ENCODE measurements around the gene SERPINI1. TPM values are rescaled to one million over a fixed set of nuclear protein-coding genes. Genes with fewer than 3 reads are reported as not detected.

The SERPINI1 gene
- total RNA-seq, 2 donors from 2014 or later = 1.7 to 4.0 TPM

GRCh38 chr3:167743799-167744198 is 8.3 kb downstream of the SERPINI1 start:
- Mint-ChIP-seq H3K4me1 (no peaks in the 10 kb centered on the region), H3K4me3 (no peak overlapping the region), H3K36me3 (ENCODE audit: low read depth) (no peaks in the 10 kb centered on the region), H3K9me3 (no peaks in the 10 kb centered on the region), H3K27ac (no peak overlapping the region), H3K27me3 (no peaks in the 10 kb centered on the region)
- ATAC-seq (replicated peaks) = no peak

GRCh38 chr3:167749209-167749608 is 13.7 kb downstream of the SERPINI1 start:
- H3K9me3 Mint-ChIP-seq = no peaks in the 10 kb centered on the region
- no peaks in the 10 kb centered on the region for H3K36me3 Mint-ChIP-seq (ENCODE audit: low read depth)
- H3K4me3 Mint-ChIP-seq = no peak overlapping the region
- H3K27ac Mint-ChIP-seq = no peak overlapping the region
- H3K27me3 Mint-ChIP-seq = no peaks in the 10 kb centered on the region
- no peak for ATAC-seq (replicated peaks)
- H3K4me1 Mint-ChIP-seq = peaks cover 9% of the 10 kb centered on the region

- no peaks in the 10 kb centered on the region for H3K27me3 Mint-ChIP-seq
- no peaks in the 10 kb centered on the region for H3K36me3 Mint-ChIP-seq (ENCODE audit: low read depth)
- peaks cover 9% of the 10 kb centered on the region for H3K4me1 Mint-ChIP-seq
- no peaks in the 10 kb centered on the region for H3K9me3 Mint-ChIP-seq
- no peak overlapping the region for H3K4me3 Mint-ChIP-seq
- ATAC-seq (replicated peaks) = no peak
- no peak overlapping the region for H3K27ac Mint-ChIP-seq
These were observed 14.2 kb downstream of the SERPINI1 start for GRCh38 chr3:167749728-167750127.

- ATAC-seq (replicated peaks) = no peak
- no peaks in the 10 kb centered on the region for H3K27me3 Mint-ChIP-seq
- H3K4me3 Mint-ChIP-seq = no peak overlapping the region
- H3K27ac Mint-ChIP-seq = no peak overlapping the region
- no peaks in the 10 kb centered on the region for H3K36me3 Mint-ChIP-seq (ENCODE audit: low read depth)
- H3K4me1 Mint-ChIP-seq = peaks cover 9% of the 10 kb centered on the region
- no peaks in the 10 kb centered on the region for H3K9me3 Mint-ChIP-seq
These were observed 14.9 kb downstream of the SERPINI1 start for GRCh38 chr3:167750272-167750971.

GRCh38 chr3:167754049-167754448 is 18.5 kb downstream of the SERPINI1 start:
- no peak overlapping the region for H3K4me3 Mint-ChIP-seq
- ATAC-seq (replicated peaks) = no peak
- no peaks in the 10 kb centered on the region for H3K27me3 Mint-ChIP-seq
- H3K27ac Mint-ChIP-seq = no peak overlapping the region
- H3K36me3 Mint-ChIP-seq (ENCODE audit: low read depth) = no peaks in the 10 kb centered on the region
- peaks cover 7% of the 10 kb centered on the region for H3K4me1 Mint-ChIP-seq
- H3K9me3 Mint-ChIP-seq = no peaks in the 10 kb centered on the region

GRCh38 chr3:167761302-167761701 is 25.8 kb downstream of the SERPINI1 start:
- Mint-ChIP-seq H3K4me1 (no peaks in the 10 kb centered on the region), H3K27ac (no peak overlapping the region), H3K4me3 (no peak overlapping the region), H3K9me3 (peaks cover 3% of the 10 kb centered on the region), H3K27me3 (no peaks in the 10 kb centered on the region), H3K36me3 (ENCODE audit: low read depth) (no peaks in the 10 kb centered on the region)
- ATAC-seq (replicated peaks) = no peak

- no peaks in the 10 kb centered on the region for H3K36me3 Mint-ChIP-seq (ENCODE audit: low read depth)
- no peak overlapping the region for H3K27ac Mint-ChIP-seq
- peaks cover 5% of the 10 kb centered on the region for H3K9me3 Mint-ChIP-seq
- ATAC-seq (replicated peaks) = no peak
- H3K4me1 Mint-ChIP-seq = no peaks in the 10 kb centered on the region
- H3K4me3 Mint-ChIP-seq = no peak overlapping the region
- no peaks in the 10 kb centered on the region for H3K27me3 Mint-ChIP-seq
These were observed 26.8 kb downstream of the SERPINI1 start for GRCh38 chr3:167762296-167762695.

GRCh38 chr3:167772992-167773391 is 37.5 kb downstream of the SERPINI1 start:
- Mint-ChIP-seq H3K36me3 (ENCODE audit: low read depth) (no peaks in the 10 kb centered on the region), H3K27me3 (no peaks in the 10 kb centered on the region), H3K9me3 (peaks cover 4% of the 10 kb centered on the region), H3K27ac (no peak overlapping the region), H3K4me3 (no peak overlapping the region), H3K4me1 (no peaks in the 10 kb centered on the region)
- no peak for ATAC-seq (replicated peaks)

- no peak for ATAC-seq (replicated peaks)
These were observed 38.1 kb downstream of the SERPINI1 start for GRCh38 chr3:167773584-167773983.

GRCh38 chr3:167776066-167776685 is 40.7 kb downstream of the SERPINI1 start:
- Mint-ChIP-seq H3K36me3 (ENCODE audit: low read depth) (no peaks in the 10 kb centered on the region), H3K27ac (no peak overlapping the region), H3K4me1 (no peaks in the 10 kb centered on the region), H3K4me3 (no peak overlapping the region), H3K27me3 (peaks cover 3% of the 10 kb centered on the region), H3K9me3 (peaks cover 4% of the 10 kb centered on the region)
- ATAC-seq (replicated peaks) = no peak

More at GRCh38 chr3:167773584-167773983, 38.1 kb downstream of the SERPINI1 start:
- H3K4me1 Mint-ChIP-seq = no peaks in the 10 kb centered on the region
- no peaks in the 10 kb centered on the region for H3K27me3 Mint-ChIP-seq
- no peaks in the 10 kb centered on the region for H3K36me3 Mint-ChIP-seq (ENCODE audit: low read depth)
- no peak overlapping the region for H3K4me3 Mint-ChIP-seq
- peaks cover 4% of the 10 kb centered on the region for H3K9me3 Mint-ChIP-seq
- H3K27ac Mint-ChIP-seq = no peak overlapping the region

GRCh38 chr3:167777356-167777755 is 41.8 kb downstream of the SERPINI1 start:
- no peak for ATAC-seq (replicated peaks)
- Mint-ChIP-seq H3K27ac (no peak overlapping the region), H3K4me3 (no peak overlapping the region), H3K27me3 (peaks cover 3% of the 10 kb centered on the region), H3K4me1 (no peaks in the 10 kb centered on the region), H3K9me3 (peaks cover 4% of the 10 kb centered on the region), H3K36me3 (ENCODE audit: low read depth) (no peaks in the 10 kb centered on the region)

- Mint-ChIP-seq H3K36me3 (ENCODE audit: low read depth) (no peaks in the 10 kb centered on the region), H3K9me3 (peaks cover 4% of the 10 kb centered on the region), H3K27ac (no peak overlapping the region), H3K4me3 (no peak overlapping the region), H3K4me1 (no peaks in the 10 kb centered on the region), H3K27me3 (peaks cover 3% of the 10 kb centered on the region)
- ATAC-seq (replicated peaks) = no peak
These were observed 44.8 kb downstream of the SERPINI1 start for GRCh38 chr3:167780214-167780883.

- no peak for ATAC-seq (replicated peaks)
- H3K36me3 Mint-ChIP-seq (ENCODE audit: low read depth) = no peaks in the 10 kb centered on the region
- H3K27me3 Mint-ChIP-seq = peaks cover 3% of the 10 kb centered on the region
- no peak overlapping the region for H3K27ac Mint-ChIP-seq
- H3K4me3 Mint-ChIP-seq = no peak overlapping the region
- H3K9me3 Mint-ChIP-seq = no peaks in the 10 kb centered on the region
- no peaks in the 10 kb centered on the region for H3K4me1 Mint-ChIP-seq
These were observed 48.3 kb downstream of the SERPINI1 start for GRCh38 chr3:167783781-167784180.

GRCh38 chr3:167785790-167786189 is 50.3 kb downstream of the SERPINI1 start:
- no peak overlapping the region for H3K27ac Mint-ChIP-seq
- no peaks in the 10 kb centered on the region for H3K36me3 Mint-ChIP-seq (ENCODE audit: low read depth)
- H3K9me3 Mint-ChIP-seq = no peaks in the 10 kb centered on the region
- H3K27me3 Mint-ChIP-seq = no peaks in the 10 kb centered on the region
- no peak overlapping the region for H3K4me3 Mint-ChIP-seq
- H3K4me1 Mint-ChIP-seq = no peaks in the 10 kb centered on the region
- no peak for ATAC-seq (replicated peaks)

- Mint-ChIP-seq H3K27ac (no peak overlapping the region), H3K27me3 (no peaks in the 10 kb centered on the region), H3K4me3 (no peak overlapping the region), H3K36me3 (ENCODE audit: low read depth) (no peaks in the 10 kb centered on the region), H3K4me1 (no peaks in the 10 kb centered on the region), H3K9me3 (no peaks in the 10 kb centered on the region)
- no peak for ATAC-seq (replicated peaks)
These were observed 51.9 kb downstream of the SERPINI1 start for GRCh38 chr3:167787440-167787839.

All from activated T-helper 17 cell treated with anti-CD3 and anti-CD28 coated beads, Interleukin-2, amount 50 U/mL, for 72 hours (primary cell).